Occipital lobe (tissue), 2 donors: ENCODE measurements around the gene PRRC2A. TPM values are rescaled to one million over a fixed set of nuclear protein-coding genes. Genes with fewer than 3 reads are reported as not detected.
A peak's percentile ranks its signal among the peaks of the same experiment; 100 is the strongest.

ENCODE experiments used
- DNase-seq: peaks from one replicate; lab custom pipeline; 2025; lab: John Stamatoyannopoulos, UW
- total RNA-seq: library from RNA; depleted of rRNA; stranded (reverse); fragments of >200 nt; gene quantifications from one replicate; pipeline ENCODE4 v1.2.3, GENCODE V29; 2014

Gene PRRC2A
- total RNA-seq, 1 donor from 2014 or later, result 31.7 TPM

DNA sequence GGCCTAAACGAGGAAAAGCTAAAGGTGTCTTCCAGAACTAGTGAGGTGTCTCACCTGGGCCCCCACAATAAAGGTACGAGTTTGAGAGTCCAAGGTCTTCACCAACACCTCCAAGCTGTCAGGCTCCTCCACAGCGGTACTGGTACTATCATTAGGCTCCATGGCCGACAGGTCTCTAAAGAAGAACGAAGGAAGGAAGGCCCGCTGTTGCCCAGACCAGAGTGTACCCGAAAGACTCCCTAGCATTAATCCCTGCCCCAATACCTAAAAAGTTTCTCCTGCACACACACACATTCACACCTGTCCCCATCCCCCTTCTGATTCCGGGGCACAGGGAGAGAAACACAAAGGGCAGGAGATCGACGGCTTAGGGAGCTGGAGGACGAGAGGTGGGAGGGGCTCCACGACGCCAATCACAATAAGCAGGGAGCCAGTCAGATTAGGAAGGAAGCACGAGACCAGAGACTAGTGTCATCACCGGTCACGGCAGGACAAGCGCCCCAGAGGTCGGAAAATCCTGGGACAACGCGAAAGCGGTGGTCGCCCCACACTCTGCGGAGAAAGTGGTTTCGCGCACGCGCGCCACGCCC is 31.2 kb downstream of the PRRC2A start:
- peak; percentile 64 for DNase-seq

DNA sequence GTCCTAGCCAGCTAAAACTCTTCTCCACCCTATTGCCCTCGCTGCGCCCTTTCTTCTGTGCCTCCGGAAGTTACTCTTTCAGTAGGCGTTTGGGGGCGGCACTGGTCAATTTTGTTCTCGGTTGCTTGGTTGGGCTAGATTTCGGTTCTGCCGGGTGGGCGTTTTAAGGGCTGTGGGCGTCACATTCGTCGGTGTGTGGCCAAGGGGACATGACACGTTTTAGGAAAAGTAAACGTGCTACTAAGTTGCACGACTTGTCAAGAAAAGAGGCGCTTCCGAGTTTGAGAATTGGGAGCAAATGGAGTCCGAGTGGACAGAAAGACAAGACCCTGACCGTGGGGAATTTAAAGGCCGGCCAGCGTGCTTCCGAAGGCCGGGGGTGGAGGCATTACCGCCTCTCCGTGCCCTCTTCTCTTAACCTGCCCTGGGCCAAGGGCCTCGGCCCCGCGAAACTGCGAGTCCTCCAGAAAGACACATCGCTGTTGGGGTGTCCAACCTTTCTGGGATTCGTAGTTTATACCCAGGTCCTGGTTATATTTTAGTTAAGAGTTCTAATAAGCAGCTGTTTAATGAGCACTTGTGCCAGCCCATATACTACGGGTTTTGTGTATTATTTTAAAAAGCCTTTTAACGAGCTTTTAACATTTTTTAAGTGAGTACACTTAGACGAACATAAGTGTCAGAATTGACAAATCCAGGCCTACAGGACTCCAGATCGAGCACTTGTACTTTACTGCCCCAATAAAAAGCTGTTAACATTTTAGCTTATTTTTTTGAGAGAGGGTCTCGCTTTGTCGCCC is 32.6 kb downstream of the PRRC2A start:
- peak; percentile 90 for DNase-seq

DNA sequence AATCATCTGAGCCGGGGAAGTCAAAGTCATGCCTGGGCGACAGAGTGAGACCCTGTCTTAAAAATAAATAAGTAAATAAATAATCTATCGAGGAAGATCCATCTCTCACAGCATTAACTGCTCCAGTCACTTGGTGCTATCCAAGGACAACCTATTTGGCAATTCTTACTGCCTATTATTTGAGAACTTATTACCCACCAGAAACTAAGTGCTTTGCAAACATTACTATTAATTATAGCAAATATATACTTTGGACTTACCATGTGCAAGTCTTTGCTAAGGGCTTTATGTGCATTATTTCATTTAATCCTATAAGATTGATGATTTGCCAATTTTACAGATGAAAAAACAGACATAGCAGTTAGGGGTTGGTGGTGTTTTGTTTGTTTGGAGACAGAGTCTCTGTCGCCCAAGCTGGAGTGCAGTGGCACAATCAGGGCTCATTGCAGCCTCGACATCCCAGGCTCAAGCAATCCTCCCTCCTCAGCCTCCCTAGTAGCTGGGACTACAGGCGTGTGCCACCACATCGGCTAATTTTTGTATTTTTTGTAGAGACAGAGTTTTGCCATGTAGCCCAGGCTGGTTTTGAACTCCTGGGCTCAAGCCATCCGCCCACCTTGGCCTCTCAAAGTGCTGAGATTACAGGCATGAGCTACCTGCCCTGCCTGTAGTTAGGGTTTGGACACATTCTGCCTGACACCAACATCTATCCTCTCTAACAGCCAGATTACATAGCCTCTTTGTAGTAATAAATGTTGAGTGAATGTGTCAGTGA is 34.2 kb downstream of the PRRC2A start:
- no peak for DNase-seq

DNA sequence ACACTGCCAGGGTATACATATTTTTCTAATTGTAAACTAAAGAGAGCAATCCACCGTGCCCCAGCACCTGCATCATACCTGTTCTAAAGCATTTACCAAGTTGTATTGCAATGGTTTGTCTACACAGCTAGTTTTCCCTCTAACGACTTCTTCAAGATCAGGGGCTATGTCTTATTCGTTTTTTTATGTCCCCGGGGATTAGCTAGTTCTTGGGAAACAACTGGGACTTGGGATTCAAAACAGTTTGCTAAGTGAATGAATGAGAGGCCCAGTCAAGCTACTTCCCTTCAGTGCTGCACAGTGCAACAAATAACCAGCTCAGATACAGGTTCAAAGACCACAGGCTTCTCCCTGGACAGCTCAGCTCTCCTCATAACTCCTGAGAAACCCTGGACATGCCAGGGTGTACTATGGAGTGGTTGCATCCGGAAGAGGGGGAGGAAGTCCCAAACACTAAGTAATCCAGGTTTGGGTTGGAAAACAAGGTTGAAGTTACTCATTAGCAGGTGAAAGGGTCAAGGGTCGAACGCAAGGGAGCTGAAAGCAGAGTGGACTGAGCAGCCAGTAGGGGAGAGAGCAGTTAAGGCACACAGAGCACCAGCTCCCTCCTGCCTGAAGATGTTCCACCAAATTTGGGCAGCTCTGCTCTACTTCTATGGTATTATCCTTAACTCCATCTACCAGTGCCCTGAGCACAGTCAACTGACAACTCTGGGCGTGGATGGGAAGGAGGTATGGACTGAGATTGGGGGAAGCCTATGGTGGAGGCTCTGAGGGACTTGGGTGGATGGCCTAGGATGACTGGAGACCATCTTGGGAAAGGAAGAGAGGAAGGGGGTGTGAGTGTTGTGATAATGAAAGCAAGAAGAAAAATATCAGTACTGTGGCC is 35.1 kb downstream of the PRRC2A start, which contains the start of gene APOM:
TSS of gene APOM (plus strand) at position 546 of the 889 bp plus-strand sequence. CDS start at position 619, 73 bp downstream.
- no peak for DNase-seq

DNA sequence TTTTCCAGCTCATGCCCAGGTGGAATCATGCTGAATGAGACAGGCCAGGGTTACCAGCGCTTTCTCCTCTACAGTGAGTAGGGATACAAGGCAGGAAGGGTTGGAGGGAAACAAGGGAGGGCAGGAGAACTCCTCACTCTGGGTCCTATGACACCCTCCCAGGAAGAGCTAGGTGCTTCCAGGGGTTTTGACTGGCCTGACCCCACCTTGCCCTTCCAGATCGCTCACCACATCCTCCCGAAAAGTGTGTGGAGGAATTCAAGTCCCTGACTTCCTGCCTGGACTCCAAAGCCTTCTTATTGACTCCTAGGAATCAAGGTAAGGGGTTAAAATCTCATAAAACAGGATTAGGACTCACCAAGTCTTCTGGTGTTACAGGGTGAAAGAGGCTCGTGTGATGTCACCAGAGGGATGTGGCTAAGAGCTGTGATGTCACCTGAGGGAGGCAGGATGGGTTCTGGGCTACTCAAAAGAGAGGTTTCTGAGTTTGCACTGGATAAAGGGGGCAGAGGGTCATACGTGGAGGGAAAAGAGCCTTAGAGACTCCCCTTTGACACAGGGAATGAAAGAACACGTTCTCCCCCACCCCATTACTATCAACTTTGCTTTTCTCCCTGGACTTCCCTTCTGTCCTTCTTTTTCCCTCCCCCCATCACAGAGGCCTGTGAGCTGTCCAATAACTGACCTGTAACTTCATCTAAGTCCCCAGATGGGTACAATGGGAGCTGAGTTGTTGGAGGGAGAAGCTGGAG is 37.1 kb downstream of the PRRC2A start:
- no peak for DNase-seq

DNA sequence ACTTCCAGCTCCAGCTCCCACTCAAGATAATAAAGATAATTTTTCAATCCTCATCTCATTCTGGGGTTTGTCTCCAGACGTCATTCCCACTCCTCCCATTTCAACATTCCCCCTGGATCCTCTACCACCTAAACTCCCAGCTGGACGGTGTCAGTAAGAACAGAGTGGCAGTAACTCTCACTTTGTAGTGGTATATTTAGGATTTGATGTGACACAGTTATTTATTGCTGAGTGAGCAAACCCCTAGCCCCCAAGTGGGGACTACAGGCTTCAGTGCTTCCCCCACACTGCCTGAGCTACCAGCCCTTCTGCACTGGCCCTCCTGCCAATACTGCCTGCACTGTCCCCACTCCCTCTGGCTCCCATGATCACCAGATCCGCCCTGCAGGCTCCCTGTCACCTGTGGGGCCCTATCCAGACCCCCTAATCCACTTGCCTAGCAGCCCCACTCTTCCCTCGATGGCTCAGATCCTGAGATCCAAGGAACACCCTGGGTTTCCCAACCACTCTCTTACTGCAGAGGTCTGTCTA is 37.7 kb downstream of the PRRC2A start:
- DNase-seq, result no peak

DNA sequence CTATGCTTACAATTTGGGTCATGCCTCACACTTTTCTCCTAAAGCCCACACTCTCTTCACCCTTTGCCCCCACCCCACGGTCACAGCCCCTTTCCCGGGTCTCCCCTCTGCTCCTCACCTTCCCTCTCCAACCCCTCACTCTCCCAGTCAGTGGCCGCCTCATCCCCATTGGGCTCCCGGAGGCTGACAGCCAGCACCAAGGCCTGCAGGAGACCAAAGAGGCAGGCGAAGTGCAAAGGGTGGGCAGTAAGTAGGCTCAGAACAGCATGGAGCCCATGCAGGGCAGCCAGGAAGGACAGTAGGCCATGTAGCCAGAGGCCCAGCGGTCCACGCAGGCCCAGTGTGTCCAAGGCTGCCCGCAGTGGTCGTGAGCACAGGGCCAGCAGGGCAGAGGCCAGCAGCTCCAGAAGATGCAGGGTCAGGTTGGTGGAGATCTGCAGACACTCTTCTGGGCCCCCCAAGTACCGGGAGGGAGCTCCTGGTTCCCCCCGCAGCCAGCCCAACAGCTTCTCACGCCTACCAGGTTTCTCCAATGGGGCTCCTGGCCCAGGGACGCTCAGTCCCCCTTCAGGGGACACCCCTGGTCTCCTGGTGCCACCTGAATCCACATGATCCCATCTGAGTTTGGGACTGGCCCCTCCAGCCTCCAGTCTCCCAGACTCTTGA is 38.6 kb downstream of the PRRC2A start:
- DNase-seq, result no peak

DNA sequence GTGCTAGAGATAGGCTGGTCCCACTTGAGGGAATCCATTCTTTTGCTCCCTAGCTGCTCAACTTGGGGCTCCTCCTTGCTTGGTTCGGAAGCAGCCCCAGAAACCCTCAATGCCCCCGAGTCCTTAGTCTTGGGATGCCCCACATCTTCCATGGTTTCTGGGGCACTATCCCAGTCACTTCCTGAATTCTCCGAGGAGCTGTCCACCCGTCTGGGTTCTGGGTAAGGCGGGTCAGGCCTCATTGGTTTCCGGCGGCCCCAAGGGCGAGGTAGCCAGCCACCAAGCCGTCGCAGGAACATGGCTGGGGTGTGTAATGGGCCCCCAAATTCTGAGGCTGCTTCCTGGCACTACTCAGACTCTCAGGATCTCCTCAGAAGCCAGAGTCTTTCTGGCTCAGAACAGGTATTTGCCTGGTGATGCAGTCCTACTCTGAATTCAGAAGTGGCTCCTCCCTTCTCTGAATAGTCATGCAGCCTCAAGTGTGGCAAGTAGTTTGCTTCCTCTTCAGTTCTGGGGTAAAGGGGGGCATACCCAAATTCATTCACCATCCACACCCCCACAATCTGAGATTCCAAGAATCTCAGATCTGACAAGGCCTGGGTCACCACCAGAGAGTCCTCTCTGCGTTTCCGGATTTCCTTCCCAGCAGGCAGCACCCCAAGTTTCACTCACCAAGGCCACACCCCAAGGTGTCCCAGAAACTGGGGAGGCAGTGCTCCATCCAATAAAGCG is 39.3 kb downstream of the PRRC2A start:
- DNase-seq, result peak; percentile 27

DNA sequence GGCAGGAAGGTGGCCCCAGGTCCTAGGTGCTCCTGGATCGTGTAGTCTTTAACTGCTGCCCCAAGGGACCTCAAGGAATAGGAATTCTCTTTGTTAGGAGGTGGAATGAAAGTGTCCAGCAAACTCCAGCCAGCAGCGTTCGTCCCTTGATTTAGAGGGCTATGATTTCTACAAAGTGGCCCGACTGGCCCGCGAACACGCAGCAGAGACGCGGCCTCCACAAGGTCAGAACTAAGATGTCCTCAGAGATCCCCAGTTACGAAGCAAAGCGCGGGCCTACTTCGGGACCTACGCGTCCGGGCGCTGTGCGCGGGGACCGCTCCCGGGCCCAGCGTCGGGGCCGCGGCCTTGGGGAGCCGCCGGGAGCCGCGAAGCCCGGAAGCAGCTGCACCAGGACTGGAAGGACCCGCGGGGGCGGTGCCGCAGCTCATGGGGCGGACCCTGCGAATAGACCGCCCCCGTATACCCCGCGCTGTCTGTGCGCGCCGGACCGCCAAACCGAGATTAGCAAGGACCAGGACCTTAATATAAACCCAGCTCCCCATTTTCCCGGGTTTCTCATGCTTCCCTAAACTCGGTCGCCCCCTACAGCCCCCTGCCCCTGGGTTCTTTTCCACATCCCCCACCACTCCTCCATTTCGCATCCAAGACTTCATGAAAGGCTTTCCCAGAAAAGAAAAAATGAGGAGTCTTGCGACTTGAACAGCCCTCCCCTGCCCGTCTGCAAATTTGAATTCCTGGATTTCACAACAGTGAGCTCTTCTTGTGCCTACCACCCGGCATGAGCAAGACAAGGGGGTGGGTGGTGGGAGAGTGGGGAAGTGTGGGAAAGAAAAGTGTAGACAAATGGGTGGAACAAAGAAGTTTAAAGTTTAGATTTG is 40.1 kb downstream of the PRRC2A start, which contains the start of gene C6orf47:
TSS of gene C6orf47 (minus strand) at position 398 of the 881 bp plus-strand sequence. CDS start 831 bp downstream, outside the sequence.
- DNase-seq, result peak; percentile 72

DNA sequence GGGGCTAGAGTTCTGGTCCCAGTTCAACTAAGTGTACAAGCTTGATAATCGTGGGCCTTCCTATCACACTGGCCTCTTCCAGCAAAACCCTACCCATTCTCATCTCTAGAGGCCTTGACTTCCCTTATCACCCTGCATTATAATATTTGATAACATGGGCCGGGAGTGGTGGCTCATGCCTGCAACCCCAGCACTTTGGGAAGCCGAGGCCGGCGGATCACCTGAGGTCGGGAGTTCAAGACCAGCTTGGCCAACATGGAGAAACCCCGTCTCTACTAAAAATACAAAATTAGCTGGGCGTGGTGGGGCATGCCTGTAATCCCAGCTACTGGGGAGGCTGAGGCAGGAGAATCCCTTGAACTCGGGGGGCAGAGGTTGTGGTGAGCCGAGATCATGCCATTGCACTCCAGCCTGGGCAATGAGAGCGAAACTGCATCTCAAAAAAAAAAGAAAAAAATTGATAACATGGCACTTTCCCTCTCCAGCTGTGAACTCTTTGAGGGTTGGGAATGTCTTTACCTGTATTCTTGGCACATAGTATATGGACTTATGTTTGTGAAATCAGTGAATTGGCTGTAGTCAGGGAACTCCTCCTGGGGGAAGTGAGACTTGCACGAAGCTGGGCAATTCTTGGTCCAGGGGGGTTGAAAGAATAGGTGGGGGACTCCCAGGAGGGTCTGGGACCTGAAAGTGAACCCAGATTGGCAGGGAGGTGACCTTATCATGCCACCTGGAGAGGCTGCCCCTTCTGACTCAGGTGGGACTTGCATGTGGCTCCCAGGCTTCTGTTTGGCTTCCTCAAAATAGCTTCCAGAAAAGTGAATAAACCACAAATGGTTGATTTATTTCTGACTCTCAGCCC is 41.0 kb downstream of the PRRC2A start:
- DNase-seq, result no peak

DNA sequence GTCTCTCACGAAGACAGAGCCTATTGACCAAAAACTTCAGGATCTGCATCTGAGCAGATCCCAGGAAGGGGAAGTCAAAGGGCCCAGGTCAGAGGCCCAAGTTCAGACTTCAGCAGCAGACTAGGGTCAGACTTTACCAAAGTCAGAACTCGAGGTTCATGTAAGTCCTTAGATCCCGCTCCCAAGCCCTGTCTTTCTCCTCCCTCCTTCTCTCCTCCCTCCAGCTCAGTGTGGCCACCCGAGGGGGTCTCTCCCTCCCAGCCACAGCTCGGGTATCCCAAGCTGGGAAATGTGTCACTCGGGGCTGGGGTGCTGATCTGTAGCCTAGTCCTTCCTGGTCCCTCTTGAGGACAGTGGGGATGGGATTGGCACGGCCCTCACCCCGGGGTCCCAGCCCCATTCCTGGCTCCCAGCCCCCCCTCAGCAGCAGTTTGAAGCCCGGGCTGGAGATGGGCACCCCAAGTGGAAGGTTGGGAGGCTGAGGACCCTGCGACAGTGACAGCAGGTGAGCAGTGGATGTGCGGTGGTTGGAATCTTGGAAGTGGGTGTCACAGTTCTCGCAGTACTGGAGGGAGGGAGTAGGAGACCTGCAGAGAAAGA is 41.7 kb downstream of the PRRC2A start:
- no peak for DNase-seq

DNA sequence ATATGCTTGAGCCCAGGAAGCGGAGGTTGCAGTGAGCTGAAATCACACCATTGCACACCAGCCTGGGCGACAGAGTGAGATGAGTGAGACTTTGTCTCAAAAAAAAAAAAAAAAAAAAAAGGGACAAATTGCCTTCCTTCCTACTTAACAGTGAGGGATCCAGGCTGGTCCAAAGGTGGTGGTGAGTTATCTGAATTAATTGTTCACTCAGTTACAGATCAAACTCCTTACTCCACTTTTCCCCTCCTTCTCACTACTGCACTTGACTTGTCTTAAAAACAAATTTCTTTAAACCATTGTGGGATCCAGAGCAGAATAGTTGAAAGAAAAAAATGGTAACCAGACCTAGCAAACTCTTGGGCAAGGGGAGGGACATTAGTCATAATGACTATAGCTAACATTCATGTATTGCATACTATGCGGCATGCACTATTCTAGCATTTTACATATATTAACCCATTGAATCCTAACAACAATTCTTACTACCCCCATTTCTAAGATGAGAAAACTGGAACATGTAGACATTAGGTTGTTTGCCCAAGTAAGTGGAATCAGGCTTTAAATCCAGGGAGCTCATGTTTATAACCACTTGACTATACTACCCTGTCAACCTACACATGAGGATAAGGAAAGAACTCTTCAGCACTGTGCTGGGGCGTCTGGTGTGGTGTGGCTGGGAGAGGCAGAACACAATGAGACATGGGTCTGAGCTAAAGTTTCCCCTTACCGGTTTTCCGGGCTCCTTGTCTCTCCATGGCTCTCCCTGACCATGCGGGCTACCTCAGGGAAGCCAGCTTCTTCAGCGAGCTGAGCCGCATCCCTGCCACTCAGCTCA is 42.8 kb downstream of the PRRC2A start:
- DNase-seq, result no peak

DNA sequence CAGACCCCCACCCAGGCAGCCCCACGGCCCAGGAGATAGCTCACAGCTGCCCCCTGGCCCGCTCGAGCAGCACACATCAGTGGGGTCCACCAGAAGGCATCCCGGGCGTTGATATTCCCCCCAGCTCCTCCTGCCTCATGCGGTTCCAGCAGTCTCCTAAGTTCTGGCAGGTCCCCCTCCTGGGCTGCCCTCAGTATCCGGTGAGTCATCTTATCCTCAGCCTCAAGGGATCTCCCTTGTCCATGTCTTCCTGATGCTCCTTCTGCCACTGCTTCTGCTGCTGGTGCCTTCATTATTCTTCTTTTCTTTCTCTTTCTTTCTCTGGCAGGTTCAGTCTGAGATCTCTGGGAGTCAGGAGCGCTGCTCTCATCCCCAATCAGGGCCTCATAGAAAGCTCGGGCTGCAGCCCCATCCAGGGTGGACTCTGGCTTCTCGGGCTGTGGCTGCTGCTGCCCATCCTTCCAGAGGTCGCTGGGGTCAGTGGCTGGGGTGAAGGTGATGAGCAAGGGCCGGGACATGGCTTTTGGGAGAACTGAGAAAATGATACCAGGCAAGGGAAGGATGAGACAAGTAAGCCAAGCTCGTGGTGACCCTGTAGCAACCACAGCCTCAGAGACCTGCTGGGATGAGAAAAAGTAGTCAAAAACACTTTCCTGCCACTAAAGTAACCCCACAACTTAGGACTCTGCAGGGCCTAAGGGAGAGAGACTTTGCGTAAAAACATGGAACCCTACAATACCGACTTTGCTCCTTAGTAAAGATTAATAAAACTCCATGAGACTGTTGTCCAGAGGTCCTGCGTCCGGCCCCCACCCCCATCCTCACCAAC is 43.7 kb downstream of the PRRC2A start:
- DNase-seq, result no peak

DNA sequence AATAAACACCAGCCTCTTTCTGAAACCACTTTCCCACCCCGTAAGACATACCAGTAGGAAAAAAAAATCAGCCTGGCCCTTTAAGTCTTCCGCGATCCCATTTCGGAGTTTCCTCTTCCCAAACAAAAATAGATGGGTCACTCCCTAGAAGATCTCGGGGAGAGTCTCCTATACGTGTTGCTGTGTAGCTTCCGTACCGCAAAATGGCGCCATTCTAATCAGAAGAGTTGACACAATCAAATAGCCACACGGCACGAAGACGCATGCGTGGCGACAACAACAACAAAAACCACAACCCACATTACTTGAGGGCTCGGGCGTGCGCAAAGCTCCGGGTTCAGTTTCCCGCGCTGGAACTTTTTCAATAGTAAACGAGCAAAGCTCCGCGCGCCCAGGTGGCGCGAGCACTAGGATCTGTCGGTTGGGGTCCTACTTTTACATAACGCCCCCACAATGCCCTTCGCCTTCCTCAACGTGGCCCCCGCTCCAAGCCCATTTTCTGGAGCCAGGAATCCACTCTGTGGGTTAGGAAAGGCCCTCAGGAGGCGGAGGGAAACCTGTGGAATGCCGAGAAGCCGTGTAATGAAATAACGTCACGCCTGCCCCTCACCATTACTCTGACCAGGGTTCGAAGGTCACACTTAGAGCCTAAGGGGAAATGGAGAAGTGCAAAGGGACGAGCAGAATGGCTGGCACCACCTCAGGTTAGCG is 44.4 kb downstream of the PRRC2A start, which contains the start of gene GPANK1:
TSS of gene GPANK1 (minus strand) at position 208 of the 711 bp plus-strand sequence. CDS start 519 bp downstream, outside the sequence.
- DNase-seq, result peak; percentile 80
